Activated naive CD4-positive, alpha-beta T cell treated with anti-CD3 and anti-CD28 coated beads, Interleukin-2, amount 50 U/mL, for 24 hours (primary cell): ENCODE measurements around the gene BMPR1A.

ENCODE experiments used
- H3K27ac Mint-ChIP-seq: one replicate; pipeline ENCODE4 v1.8.0; 2021; ENCODE audit warnings: mild to moderate bottlenecking, mixed read lengths
- H3K27me3 Mint-ChIP-seq: one replicate; pipeline ENCODE4 v1.8.0; 2021; ENCODE audit warnings: mixed read lengths
- H3K36me3 Mint-ChIP-seq: one replicate; pipeline ENCODE4 v1.8.0; 2021; ENCODE audit warnings: mixed read lengths
- H3K4me1 Mint-ChIP-seq: one replicate; pipeline ENCODE4 v1.8.0; 2021; ENCODE audit warnings: mixed read lengths
- H3K4me3 Mint-ChIP-seq: one replicate; pipeline ENCODE4 v1.8.0; 2021; ENCODE audit warnings: mild to moderate bottlenecking, mixed read lengths
- H3K9me3 Mint-ChIP-seq: one replicate; pipeline ENCODE4 v1.8.0; 2021; ENCODE audit warnings: mixed read lengths

The BMPR1A gene

DNA sequence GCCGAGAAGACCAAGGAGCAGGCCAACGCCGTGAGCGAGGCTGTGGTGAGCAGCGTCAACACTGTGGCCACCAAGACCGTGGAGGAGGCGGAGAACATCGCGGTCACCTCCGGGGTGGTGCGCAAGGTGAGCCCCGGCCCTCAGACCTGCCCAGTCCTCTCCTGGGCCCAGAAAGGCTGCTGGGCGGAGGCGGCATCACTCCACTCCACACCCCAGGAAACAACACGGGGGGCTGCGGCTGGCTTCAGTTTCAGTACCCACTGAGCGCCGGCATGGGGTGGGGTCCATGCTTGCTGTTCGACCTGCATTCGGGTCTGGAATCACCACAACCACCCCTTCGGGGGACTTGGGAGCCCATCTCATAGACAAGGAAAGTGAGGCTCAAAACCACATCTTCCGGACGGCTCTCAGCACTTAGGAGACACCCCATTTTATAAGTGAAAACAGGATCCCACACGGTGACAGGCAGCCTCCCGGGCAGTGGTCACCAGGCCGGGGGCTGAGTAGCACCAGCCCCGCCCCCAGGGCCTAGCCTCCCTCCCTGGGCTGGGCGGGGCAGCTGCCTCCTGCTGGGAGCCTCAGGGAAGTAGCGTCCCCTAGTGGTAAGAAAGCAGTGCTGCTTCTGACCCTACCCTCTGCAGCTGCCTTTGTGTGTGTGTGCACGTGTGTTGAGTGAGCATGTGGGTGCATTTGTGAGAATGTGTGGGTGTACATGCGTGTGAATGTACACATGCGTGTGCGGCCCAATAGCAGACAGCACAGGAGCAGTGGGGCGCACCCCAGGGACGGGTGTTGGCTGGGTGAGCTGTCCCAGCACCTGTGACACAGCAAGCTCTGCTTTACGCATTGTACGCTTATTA lies 203.8 kb downstream of the BMPR1A start:
- H3K27ac Mint-ChIP-seq: no peak overlapping the region
- no peaks in the 10 kb centered on the region for H3K9me3 Mint-ChIP-seq
- H3K4me1 Mint-ChIP-seq: peaks cover 3% of the 10 kb centered on the region
- H3K27me3 Mint-ChIP-seq: no peaks in the 10 kb centered on the region
- no peaks in the 10 kb centered on the region for H3K36me3 Mint-ChIP-seq
- H3K4me3 Mint-ChIP-seq: no peak overlapping the region

DNA sequence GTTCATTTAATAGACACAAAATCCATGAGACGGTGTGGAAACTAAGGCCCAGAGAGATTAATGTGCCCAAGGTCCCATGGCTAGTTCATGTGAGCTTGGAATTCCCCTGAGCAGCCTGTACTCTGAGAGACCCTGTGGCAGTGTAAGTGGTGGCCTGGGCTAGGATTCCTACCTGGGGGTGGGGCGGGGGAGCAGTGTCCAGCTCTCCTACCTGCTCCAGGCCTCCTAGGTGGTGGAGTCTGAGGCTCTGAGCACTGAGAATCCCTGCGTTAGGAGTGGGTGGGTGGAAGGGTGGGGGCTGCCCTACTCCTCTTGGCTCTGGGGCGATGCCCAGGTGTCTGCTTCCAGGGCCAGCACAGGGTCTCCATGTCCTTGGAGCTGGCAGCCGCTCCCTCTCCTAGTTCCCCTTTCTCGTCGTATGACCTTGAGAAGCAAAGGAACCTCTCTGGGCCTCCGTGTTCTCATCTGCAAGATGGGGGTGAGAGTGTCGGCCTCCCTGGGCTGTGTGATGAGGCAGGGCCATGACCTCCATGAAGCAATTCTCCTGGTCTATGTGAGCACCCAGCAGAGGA lies 204.5 kb downstream of the BMPR1A start:
- Mint-ChIP-seq H3K27ac (no peak overlapping the region), H3K36me3 (no peaks in the 10 kb centered on the region), H3K27me3 (no peaks in the 10 kb centered on the region), H3K4me3 (no peak overlapping the region), H3K9me3 (no peaks in the 10 kb centered on the region), H3K4me1 (peaks cover 9% of the 10 kb centered on the region)

DNA sequence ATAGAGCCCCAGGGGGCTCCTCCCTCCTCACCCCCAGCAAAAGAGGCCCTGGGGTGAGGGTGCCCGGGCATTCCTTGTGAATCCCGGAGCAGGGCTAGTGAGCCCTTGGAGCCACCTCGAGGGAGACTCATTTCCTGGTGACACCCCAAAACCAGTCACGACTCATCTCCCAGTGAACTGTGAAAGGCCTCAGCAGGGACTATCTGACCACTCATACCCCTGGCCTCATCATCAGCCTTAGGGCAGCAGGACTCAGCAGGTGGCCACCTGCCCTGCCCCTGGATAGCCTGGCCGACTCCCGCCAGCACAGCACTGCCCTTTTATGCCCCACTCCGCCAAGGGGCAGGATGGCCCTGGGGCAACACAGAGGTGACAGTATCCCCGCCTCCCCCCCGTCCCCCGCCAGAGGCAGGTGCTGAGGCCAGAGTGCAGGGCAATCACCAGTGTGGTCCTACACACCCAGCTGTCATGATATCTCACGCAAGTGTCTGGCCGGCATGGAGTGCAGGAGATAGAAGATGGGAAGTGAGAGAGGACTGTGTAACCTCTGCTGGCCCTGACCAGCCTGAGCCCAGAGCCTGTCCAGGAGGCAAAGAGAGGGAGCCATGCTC lies 205.2 kb downstream of the BMPR1A start:
- Mint-ChIP-seq H3K4me1 (peaks cover 16% of the 10 kb centered on the region), H3K4me3 (no peak overlapping the region), H3K27me3 (no peaks in the 10 kb centered on the region), H3K9me3 (no peaks in the 10 kb centered on the region), H3K36me3 (no peaks in the 10 kb centered on the region), H3K27ac (peak overlapping the region; percentile 35)

DNA sequence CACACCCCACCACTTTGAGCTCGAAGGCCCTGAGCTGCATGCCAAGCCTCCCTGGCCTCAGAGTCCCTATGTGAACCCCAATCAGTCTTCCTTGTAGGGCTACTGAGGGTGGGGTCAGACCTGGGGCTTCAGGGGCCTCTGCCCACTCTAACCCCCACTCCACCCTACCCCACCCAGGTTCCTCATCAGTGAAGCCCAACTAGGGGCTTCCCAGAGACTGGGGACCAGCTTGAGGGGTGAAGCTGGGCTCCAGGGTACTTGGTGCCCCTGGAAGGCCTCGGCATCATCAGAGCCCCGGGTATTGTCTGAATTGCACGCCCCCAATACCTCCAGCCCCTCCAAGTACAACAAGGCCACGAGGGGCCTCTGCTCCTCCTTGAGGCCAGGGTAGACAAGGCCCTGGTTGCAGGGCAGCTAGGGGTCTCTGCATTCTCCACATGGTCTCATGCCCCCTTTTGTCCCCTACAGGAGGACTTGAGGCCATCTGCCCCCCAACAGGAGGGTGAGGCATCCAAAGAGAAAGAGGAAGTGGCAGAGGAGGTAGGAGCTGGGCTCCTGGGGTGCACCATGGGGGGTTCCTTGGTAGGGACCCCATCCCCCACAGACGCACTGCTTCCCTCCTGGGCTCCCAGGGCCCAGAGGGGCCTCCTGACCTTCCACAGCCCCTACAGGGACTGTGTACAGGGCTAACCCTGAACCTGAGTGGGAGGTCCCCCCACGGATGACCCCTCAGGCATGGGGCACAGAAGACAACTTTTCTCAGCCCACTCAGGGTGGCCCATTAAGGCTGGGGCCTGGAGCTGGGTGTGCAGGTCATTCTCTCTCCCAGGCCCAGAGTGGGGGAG lies 205.9 kb downstream of the BMPR1A start:
- no peaks in the 10 kb centered on the region for H3K9me3 Mint-ChIP-seq
- no peaks in the 10 kb centered on the region for H3K36me3 Mint-ChIP-seq
- H3K4me1 Mint-ChIP-seq: peaks cover 18% of the 10 kb centered on the region
- H3K27me3 Mint-ChIP-seq: no peaks in the 10 kb centered on the region
- no peak overlapping the region for H3K27ac Mint-ChIP-seq
- no peak overlapping the region for H3K4me3 Mint-ChIP-seq

DNA sequence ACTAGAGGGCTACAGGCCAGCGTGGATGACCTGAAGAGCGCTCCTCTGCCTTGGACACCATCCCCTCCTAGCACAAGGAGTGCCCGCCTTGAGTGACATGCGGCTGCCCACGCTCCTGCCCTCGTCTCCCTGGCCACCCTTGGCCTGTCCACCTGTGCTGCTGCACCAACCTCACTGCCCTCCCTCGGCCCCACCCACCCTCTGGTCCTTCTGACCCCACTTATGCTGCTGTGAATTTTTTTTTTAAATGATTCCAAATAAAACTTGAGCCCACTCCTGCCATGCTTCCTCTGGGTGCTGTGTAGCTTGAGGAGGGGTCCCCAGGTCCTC lies 206.5 kb downstream of the BMPR1A start:
- H3K27ac Mint-ChIP-seq: no peak overlapping the region
- H3K36me3 Mint-ChIP-seq: no peaks in the 10 kb centered on the region
- H3K27me3 Mint-ChIP-seq: no peaks in the 10 kb centered on the region
- no peak overlapping the region for H3K4me3 Mint-ChIP-seq
- H3K9me3 Mint-ChIP-seq: no peaks in the 10 kb centered on the region
- H3K4me1 Mint-ChIP-seq: peaks cover 23% of the 10 kb centered on the region

DNA sequence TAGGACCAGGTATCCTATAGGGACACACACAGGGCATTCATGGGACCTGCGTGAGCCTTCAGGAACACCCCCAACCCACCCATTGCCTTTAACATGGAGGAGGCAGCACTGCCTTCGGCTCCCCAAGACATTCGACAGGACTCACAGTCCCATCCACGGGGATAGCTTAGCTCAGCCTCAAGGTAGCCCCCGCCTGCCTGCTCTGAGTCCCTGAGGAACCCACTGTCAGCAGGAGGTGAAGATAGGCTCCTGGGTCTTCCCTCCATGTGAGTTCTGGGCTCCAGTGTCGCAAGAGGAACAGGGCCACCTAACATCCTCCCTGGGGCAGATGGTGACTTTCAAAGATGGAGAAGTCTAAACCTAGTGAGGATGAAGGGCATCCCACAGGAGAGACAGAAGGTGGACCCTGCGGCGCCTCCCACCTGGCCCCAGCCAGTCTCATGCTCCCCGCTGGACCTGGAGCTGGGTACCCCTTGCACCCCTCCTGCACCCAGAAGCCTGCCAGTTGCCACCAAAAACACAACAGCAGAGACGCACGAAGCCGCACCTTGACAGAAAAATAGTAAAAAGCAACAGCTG lies 207.0 kb downstream of the BMPR1A start:
- no peaks in the 10 kb centered on the region for H3K9me3 Mint-ChIP-seq
- peaks cover 23% of the 10 kb centered on the region for H3K4me1 Mint-ChIP-seq
- no peak overlapping the region for H3K27ac Mint-ChIP-seq
- no peak overlapping the region for H3K4me3 Mint-ChIP-seq
- no peaks in the 10 kb centered on the region for H3K27me3 Mint-ChIP-seq
- H3K36me3 Mint-ChIP-seq: no peaks in the 10 kb centered on the region

DNA sequence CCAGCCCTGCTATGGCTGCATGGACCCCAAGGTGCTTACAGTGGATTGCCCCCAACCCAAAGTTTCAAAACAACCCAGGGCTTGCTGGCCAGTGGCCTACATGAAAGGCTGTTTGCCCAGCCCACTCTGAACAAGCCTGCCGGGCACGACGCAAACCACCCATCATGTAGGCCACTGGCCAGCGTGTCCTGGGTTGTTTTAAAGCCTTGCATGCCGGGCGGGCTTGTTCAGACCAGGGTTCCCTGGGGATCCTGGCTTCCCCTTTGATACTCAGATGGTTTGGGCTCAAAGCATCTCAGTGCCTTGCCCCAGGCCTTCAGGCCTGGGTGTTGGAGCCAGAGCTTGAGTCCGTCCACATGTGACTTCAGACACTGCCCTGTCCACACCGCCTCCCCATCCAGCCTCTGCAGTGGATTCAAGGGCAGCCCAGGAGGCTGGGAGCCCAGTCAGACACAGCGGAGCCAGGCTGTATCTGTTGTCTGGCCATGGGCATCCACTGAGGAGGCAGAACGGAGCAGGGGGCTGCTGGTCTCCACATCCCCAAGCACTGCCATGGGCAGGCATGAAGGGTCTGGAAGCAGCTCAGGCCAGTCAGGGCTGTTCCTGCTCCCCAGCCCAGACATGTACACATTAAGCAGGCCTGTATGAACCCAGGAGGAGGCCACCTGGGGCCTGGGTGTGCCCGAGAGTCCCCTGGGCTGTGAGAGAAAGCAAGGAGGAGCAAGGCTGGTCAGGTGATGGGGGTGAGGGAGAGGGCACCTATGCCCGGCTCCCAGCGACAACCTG lies 207.8 kb downstream of the BMPR1A start:
- no peaks in the 10 kb centered on the region for H3K36me3 Mint-ChIP-seq
- no peaks in the 10 kb centered on the region for H3K27me3 Mint-ChIP-seq
- no peaks in the 10 kb centered on the region for H3K9me3 Mint-ChIP-seq
- H3K4me1 Mint-ChIP-seq: peaks cover 28% of the 10 kb centered on the region
- H3K27ac Mint-ChIP-seq: no peak overlapping the region
- H3K4me3 Mint-ChIP-seq: no peak overlapping the region

DNA sequence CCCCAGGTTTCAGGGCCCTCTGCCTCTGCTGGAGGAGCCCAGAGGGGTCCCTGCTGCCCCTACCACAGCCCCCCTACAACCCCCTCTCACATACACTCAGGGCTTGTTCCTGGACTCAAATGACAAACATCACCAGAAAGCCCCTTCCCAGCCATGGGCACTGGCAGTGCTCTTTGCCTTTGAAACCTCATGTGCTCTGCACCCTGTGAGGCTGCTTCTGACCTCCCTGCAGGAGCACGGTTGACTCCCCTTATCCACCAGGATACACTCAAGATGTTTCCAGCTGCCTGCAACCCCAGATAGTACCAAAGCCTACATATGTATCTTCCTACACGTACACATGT lies 208.4 kb downstream of the BMPR1A start:
- Mint-ChIP-seq H3K9me3 (no peaks in the 10 kb centered on the region), H3K4me3 (no peak overlapping the region), H3K27me3 (no peaks in the 10 kb centered on the region), H3K27ac (no peak overlapping the region), H3K4me1 (peaks cover 30% of the 10 kb centered on the region), H3K36me3 (no peaks in the 10 kb centered on the region)

DNA sequence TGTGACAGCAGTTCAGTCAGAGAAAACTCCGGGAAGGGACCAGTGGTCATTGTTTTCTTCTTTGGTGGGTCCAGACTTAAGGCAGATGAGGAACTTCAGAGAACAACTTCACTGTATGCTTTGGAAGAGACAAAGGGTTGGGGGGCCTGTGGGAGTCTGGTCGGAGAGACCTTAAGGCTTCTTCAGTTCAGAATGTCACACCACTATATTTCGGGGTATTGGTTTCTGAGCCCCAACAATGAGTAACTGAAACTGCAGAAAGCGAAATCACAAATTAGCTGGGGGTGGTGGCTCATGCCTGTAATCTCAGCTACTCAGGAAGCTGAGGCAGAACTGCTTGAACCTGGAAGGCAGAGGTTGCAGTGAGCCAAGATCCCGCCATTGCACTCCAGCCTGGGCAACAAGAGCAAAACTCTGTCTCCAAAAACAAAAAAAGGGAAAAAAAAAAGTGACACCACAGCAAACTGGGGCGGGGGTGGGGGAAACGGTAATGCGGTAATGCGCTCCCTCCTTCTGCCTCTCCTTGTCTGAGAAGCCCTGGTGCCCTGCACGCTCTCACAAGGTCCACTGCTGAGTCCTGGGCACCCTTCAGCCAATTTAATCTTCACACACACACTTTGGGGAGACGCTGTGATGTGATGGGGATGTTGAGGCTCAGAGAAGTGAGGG lies 209.7 kb downstream of the BMPR1A start:
- peak overlapping the region; percentile 82 for H3K4me3 Mint-ChIP-seq
- peaks cover 36% of the 10 kb centered on the region for H3K4me1 Mint-ChIP-seq
- H3K36me3 Mint-ChIP-seq: no peaks in the 10 kb centered on the region
- H3K27ac Mint-ChIP-seq: peak overlapping the region; percentile 84
- no peaks in the 10 kb centered on the region for H3K9me3 Mint-ChIP-seq
- H3K27me3 Mint-ChIP-seq: no peaks in the 10 kb centered on the region

DNA sequence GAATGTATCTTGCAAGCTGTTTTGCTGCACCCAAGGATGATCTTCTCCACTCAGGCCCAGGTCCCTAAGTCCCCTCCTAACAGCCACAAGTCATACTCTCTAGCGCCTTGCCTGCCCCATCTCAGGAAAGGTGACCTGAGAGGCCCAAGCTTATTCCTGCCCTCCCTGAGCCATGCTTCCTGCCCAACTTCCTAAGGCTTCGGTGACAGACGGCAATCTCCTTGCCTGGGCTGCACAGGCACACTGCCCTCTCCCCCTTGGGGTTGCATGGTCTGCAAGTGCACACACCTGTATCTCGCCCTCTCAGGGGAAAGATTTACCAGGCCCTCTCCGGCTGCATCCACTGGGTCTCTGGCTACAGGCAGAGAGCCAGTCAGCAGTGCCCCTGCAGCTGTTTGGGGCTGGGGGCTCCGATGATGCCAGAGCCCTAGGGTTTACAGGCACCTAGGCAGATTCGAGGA lies 211.1 kb downstream of the BMPR1A start:
- no peaks in the 10 kb centered on the region for H3K27me3 Mint-ChIP-seq
- H3K4me3 Mint-ChIP-seq: no peak overlapping the region
- peaks cover 41% of the 10 kb centered on the region for H3K4me1 Mint-ChIP-seq
- no peak overlapping the region for H3K27ac Mint-ChIP-seq
- no peaks in the 10 kb centered on the region for H3K9me3 Mint-ChIP-seq
- H3K36me3 Mint-ChIP-seq: no peaks in the 10 kb centered on the region

DNA sequence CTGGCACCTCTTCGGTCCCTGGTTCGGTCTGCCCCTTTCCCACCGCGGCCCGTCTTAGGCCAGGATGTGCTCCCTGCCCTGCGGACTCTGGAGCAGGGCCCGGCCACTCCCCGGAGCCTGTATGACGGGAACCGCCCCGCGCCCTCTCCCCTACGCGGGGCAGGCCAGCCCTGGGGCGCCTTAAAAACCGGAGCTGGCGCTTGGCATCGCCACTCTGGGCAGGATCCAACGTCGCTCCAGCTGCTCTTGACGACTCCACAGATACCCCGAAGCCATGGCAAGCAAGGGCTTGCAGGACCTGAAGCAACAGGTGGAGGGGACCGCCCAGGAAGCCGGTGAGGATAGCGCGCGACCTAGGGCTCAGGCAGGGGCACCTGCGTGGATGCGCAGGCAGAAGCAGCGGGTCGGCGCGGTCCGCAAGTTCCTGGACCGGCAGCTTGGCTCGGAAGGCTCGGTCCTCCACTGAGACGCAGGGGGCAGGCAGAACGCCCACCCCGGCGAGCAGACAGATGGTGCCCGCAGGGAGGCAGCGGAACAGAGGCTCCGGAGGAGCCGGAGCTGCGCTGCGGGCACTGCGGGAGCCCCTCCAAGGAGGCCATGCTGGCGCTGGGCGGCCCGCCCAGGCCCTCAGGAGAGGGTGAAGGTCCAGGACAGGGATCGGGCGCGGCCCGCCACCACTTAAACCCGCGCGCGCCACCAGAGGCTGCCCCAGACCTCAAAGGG lies 212.0 kb downstream of the BMPR1A start, which contains the start of gene ADIRF:
Gene ADIRF, plus strand, starts transcription at position 212 of the 723 bp plus-strand sequence. Its CDS starts 63 bp downstream, at position 275.
- peaks cover 41% of the 10 kb centered on the region for H3K4me1 Mint-ChIP-seq
- H3K9me3 Mint-ChIP-seq: no peaks in the 10 kb centered on the region
- no peaks in the 10 kb centered on the region for H3K36me3 Mint-ChIP-seq
- peak within 1 kb of the TSS; percentile 26 for H3K4me3 Mint-ChIP-seq
- H3K27me3 Mint-ChIP-seq: no peaks in the 10 kb centered on the region
- no peak within 1 kb of the TSS for H3K27ac Mint-ChIP-seq

DNA sequence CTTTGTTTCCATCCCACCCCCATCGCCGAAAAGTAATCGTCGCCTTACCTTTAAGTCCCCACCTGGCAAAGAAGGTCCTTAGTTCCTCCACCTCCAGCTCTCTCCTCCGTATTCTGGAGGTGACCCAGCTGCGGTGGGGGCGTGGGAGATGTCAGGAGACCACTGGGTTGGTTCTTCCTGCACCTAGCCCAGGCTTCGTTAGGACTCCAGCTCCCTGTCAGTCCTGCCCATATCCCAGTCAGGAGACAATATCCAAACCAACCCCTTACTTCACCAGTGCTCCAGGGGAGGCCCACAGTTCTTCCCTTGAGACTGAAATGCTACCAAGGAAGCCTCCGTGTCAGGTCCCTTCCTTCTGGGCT lies 212.6 kb downstream of the BMPR1A start:
- Mint-ChIP-seq H3K9me3 (no peaks in the 10 kb centered on the region), H3K4me1 (peaks cover 41% of the 10 kb centered on the region), H3K27me3 (no peaks in the 10 kb centered on the region), H3K27ac (no peak overlapping the region), H3K36me3 (no peaks in the 10 kb centered on the region), H3K4me3 (peak overlapping the region; percentile 26)

DNA sequence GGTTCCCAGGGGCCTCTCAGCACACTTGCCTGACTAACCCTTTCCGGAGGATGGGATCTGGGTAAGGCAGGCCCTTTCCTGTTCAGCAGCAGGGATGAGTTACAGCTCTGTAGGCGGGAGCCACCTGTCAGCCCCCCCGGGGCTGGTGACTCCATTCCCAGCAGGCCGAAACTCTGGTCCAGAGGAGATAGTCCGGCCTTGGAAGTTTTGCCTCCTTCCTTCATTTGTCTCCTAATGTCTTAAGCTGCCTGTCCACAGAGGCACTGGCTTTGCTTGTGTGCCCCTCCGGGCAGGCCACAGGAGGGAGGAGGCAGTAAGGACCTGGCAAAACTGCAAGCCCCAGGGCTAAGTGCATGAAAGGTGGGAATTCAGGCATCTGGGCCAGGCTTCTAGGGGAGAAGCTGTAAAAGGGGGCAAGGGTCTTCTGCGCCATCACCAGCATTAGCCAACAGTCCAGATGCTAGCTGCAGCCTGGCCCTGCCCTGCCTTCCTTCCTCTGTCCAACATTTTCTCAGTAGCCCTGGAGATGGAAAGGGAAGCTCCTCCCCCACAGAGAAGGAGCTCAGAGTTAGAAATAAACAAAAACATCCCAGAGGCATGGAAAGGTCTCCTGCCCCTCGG lies 213.1 kb downstream of the BMPR1A start:
- Mint-ChIP-seq H3K36me3 (no peaks in the 10 kb centered on the region), H3K27ac (no peak overlapping the region), H3K4me3 (peak overlapping the region; percentile 26), H3K9me3 (no peaks in the 10 kb centered on the region), H3K4me1 (peaks cover 41% of the 10 kb centered on the region), H3K27me3 (no peaks in the 10 kb centered on the region)
